Neural progenitor cell (in vitro differentiated cells): ENCODE measurements around the gene SLC45A1.

ENCODE experiments used
- CTCF ChIP-seq: fragments of 200-600 bp; sonication (generic); IDR thresholded peaks from 2 replicates; pipeline ENCODE4 v1.5.1; 2017; ENCODE audit warnings: antibody characterized with exemption, mild to moderate bottlenecking
- EZH2phosphoT487 ChIP-seq: fragments of 200-600 bp; sonication (generic); IDR thresholded peaks from 2 replicates; pipeline ENCODE4 v1.6.1; 2017; ENCODE audit warnings: antibody characterized with exemption

- no peak for TF ChIP-seq EZH2phosphoT487
- no peak for TF ChIP-seq CTCF
Measured at GRCh38 chr1:8345621-8346415, 27.9 kb downstream of the SLC45A1 start.
